ENCODE results near the gene GPC2.

GPC2 gene

DNA sequence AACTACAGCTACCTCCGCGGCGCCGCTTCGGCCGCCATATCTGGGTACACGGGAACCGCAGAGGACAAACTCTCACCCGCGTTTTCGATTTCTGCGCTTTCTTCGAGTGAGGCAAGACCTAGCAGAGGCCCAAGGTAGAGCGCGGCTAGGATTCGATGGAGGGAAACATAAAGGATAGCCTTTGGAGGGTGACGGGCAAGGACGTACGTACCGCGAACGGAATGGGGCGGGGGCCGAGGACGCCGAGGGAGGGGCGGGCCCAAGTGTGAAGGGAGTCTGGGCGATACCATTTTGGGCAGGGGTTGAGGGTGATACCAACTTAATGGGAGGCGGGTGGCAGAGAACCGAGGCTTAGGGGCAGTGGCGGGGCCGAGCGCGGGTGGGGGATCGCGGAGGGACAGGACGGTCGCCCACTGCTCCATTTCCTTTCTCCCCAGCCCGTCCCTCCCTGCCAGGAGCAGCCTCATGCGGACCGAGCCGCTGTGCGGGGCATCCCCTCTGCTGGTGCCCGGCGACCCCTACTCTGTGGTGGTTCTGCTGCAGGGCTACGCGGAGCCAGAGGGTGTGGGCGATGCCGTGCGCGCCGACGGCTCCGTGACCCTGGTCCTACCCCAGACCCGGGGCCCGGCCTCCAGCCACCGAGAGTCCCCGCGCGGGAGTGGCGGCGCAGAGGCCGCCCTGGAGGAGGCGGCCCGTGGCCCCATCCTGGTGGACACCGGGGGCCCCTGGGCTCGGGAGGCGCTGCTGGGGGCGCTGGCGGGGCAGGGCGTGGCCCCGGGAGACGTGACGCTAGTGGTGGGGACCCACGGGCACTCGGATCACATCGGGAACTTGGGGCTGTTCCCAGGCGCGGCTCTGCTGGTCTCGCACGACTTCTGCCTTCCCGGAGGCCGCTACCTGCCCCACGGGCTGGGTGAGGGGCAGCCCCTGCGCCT, 50.0 kb downstream of the GPC2 start, which contains the start of gene MBLAC1:
Gene MBLAC1, plus strand, starts transcription at position 37 of the 935 bp plus-strand sequence. Its CDS starts 429 bp downstream, at position 466.
- H3K4me3 Mint-ChIP-seq, result peak within 1 kb of the TSS; percentile 95
- peaks cover 17% of the 10 kb centered on the region for H3K36me3 Mint-ChIP-seq (ENCODE audit: low read depth)
- peaks cover 17% of the 10 kb centered on the region for H3K27me3 Mint-ChIP-seq (ENCODE audit: low read depth, poor library complexity)
- TF ChIP-seq, protein P1, sequence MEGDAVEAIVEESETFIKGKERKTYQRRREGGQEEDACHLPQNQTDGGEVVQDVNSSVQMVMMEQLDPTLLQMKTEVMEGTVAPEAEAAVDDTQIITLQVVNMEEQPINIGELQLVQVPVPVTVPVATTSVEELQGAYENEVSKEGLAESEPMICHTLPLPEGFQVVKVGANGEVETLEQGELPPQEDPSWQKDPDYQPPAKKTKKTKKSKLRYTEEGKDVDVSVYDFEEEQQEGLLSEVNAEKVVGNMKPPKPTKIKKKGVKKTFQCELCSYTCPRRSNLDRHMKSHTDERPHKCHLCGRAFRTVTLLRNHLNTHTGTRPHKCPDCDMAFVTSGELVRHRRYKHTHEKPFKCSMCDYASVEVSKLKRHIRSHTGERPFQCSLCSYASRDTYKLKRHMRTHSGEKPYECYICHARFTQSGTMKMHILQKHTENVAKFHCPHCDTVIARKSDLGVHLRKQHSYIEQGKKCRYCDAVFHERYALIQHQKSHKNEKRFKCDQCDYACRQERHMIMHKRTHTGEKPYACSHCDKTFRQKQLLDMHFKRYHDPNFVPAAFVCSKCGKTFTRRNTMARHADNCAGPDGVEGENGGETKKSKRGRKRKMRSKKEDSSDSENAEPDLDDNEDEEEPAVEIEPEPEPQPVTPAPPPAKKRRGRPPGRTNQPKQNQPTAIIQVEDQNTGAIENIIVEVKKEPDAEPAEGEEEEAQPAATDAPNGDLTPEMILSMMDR (IDR thresholded peaks at IDR 0.05), result no peak
- peak; percentile 91 for DNase-seq
- H3K9me3 Mint-ChIP-seq, result no peaks in the 10 kb centered on the region
- peak within 1 kb of the TSS; percentile 99 for H3K27ac Mint-ChIP-seq
- H3K4me1 Mint-ChIP-seq, result peaks cover 33% of the 10 kb centered on the region

DNA sequence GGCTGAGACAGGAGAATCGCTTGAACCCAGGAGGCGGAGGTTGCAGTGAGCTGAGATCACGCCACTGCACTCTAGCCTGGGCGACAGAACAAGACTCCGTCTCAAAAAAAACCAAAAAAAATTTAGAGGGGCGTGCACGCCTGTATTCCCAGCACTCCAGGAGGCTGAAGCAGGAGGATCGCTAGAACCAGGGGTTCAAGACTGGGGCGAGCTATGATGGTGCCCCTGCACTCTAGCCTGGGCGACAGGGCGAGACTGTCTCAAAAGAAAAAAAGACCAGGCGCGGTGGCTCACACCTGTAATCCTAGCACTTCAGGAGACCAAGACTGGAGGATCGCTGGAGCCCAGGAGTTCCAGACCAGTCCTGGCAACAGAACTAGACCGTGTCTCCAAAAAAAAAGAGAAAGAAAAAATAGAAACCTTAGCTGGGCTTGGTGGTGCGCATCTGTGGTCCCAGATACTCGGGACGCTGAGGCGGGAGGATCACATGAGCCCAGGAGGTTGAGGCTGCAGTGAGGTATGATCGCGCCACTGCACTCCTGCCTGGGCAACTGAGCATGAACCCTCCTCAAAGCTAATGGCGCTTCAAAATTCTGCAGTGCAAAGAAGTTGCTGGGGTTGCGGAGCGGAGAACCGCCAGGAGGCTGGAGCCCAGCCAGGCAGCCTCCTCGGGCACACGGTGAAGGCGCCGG, 50.8 kb downstream of the GPC2 start:
- DNase-seq, result no peak
- H3K9me3 Mint-ChIP-seq, result no peaks in the 10 kb centered on the region
- H3K4me3 Mint-ChIP-seq, result peak overlapping the region; percentile 95
- H3K4me1 Mint-ChIP-seq, result peaks cover 35% of the 10 kb centered on the region
- peaks cover 14% of the 10 kb centered on the region for H3K27me3 Mint-ChIP-seq (ENCODE audit: low read depth, poor library complexity)
- peak overlapping the region; percentile 99 for H3K27ac Mint-ChIP-seq
- TF ChIP-seq, protein P1 (IDR thresholded peaks at IDR 0.05), result no peak
- peaks cover 17% of the 10 kb centered on the region for H3K36me3 Mint-ChIP-seq (ENCODE audit: low read depth)

DNA sequence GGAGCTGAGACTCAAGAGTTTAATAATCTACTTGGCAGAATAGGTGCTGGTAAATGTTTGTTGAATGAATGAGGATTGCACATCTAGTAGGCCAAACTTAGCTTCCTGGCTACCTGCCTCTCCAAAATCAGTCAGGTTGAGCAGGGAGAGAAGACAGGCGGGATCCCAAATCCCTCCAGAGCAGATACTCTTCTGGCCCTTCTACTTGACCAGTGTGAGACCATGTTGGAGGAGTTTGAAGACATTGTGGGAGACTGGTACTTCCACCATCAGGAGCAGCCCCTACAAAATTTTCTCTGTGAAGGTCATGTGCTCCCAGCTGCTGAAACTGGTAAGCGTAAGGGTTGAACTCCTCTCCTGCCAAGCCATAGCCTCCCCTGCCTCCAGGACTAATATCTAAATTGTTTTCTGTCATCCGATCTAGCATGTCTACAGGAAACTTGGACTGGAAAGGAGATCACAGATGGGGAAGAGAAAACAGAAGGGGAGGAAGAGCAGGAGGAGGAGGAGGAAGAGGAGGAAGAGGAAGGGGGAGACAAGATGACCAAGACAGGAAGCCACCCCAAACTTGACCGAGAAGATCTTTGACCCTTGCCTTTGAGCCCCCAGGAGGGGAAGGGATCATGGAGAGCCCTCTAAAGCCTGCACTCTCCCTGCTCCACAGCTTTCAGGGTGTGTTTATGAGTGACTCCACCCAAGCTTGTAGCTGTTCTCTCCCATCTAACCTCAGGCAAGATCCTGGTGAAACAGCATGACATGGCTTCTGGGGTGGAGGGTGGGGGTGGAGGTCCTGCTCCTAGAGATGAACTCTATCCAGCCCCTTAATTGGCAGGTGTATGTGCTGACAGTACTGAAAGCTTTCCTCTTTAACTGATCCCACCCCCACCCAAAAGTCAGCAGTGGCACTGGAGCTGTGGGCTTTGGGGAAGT, 52.6 kb downstream of the GPC2 start:
- H3K27me3 Mint-ChIP-seq (ENCODE audit: low read depth, poor library complexity), result peaks cover 11% of the 10 kb centered on the region
- H3K27ac Mint-ChIP-seq, result peak overlapping the region; percentile 50
- TF ChIP-seq, protein P1 (IDR thresholded peaks at IDR 0.05), result no peak
- no peaks in the 10 kb centered on the region for H3K9me3 Mint-ChIP-seq
- peak overlapping the region; percentile 7 for H3K4me3 Mint-ChIP-seq
- DNase-seq, result no peak
- peaks cover 17% of the 10 kb centered on the region for H3K36me3 Mint-ChIP-seq (ENCODE audit: low read depth)
- peaks cover 47% of the 10 kb centered on the region for H3K4me1 Mint-ChIP-seq

DNA sequence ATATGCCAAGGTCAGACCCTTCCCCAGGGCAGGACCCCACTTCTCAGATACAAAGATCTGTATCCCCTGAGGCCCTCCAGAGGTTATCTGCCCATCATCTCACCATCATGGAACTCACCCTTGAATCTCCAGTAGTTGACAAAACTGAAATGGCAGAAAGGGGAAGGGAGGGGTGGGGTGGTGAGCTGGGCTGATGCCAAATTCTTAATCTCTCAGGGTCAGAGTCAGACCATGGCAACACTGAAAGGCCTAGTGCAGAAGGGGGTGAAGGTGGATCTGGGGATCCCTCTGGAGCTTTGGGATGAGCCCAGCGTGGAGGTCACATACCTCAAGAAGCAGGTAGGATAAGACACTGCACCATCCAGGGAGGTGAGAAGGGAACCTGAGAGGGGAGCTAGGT, 54.6 kb downstream of the GPC2 start:
- Mint-ChIP-seq H3K36me3 (ENCODE audit: low read depth) (peaks cover 17% of the 10 kb centered on the region), H3K4me3 (no peak overlapping the region), H3K27me3 (ENCODE audit: low read depth, poor library complexity) (peaks cover 3% of the 10 kb centered on the region), H3K27ac (peak overlapping the region; percentile 57), H3K9me3 (no peaks in the 10 kb centered on the region), H3K4me1 (peaks cover 51% of the 10 kb centered on the region)
- TF ChIP-seq, protein P1 (IDR thresholded peaks at IDR 0.05), result no peak
- DNase-seq, result no peak

DNA sequence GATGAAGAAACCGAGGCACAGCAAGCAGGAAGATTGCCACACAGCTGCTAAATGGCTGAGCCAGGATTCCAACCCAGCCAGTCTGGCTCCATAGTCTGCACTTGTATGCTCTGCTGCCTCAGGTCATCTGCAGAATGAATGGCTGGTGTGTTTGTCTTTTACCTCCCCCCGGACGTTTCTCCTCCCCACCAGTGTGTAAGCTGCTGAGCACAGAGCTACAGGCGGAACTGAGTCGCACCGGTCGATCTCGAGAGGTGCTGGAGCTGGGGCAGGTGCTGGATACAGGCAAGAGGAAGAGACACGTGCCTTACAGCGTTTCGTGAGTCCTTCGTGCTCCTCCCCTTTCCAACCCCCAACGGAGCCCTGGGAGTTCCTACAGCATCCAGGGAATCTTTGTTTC, 55.1 kb downstream of the GPC2 start:
- TF ChIP-seq, protein P1 (IDR thresholded peaks at IDR 0.05), result no peak
- Mint-ChIP-seq H3K4me1 (peaks cover 51% of the 10 kb centered on the region), H3K27me3 (ENCODE audit: low read depth, poor library complexity) (peaks cover 3% of the 10 kb centered on the region), H3K4me3 (no peak overlapping the region), H3K9me3 (no peaks in the 10 kb centered on the region), H3K27ac (no peak overlapping the region), H3K36me3 (ENCODE audit: low read depth) (peaks cover 17% of the 10 kb centered on the region)
- no peak for DNase-seq

All from nephron progenitor cell (in vitro differentiated cells).